Activated T-helper 2 cell treated with anti-CD3 and anti-CD28 coated beads, Interferon-gamma antibody, Interleukin-2, Interleukin-4, amounts not matched to agents 10 μg/mL and 5 μg/mL and 100 μg/mL, durations not matched to agents 14 hours and 24 hours and 36 hours (primary cell): ENCODE results near the gene POLR2A. TPM values are rescaled to one million over a fixed set of nuclear protein-coding genes. Genes with fewer than 3 reads are reported as not detected.
A peak's percentile ranks its signal among the peaks of the same experiment; 100 is the strongest.

Experiments
- DNase-seq: peaks from one replicate; pipeline ENCODE4 v3.0.0; 2021; ENCODE audit warnings: low spot score
- H3K27ac Mint-ChIP-seq: one replicate; pipeline ENCODE4 v1.8.0; 2021; ENCODE audit warnings: mixed read lengths
- H3K27me3 Mint-ChIP-seq: one replicate; pipeline ENCODE4 v1.8.0; 2021; ENCODE audit warnings: low read depth, mixed read lengths
- H3K36me3 Mint-ChIP-seq: one replicate; pipeline ENCODE4 v1.8.0; 2021; ENCODE audit warnings: low read depth, mixed read lengths
- H3K4me1 Mint-ChIP-seq: one replicate; pipeline ENCODE4 v1.8.0; 2021; ENCODE audit warnings: low read depth, mixed read lengths
- H3K4me3 Mint-ChIP-seq: one replicate; pipeline ENCODE4 v1.8.0; 2021; ENCODE audit warnings: low read depth, mild to moderate bottlenecking, moderate library complexity, mixed read lengths
- H3K9me3 Mint-ChIP-seq: one replicate; pipeline ENCODE4 v1.8.0; 2021; ENCODE audit warnings: mixed read lengths
- intact Hi-C: fragments of 100-400 bp; cut with micrococcal nuclease; formaldehyde crosslinking; loops from one replicate; pipeline ENCODE4 v1.15.1; 2023
- total RNA-seq: library from RNA; stranded (reverse); gene quantifications from 2 replicates; pipeline ENCODE4 v1.2.3, GENCODE V29; 2022

POLR2A gene
- total RNA-seq, 1 donor from 2014 or later, result 247 TPM

DNA sequence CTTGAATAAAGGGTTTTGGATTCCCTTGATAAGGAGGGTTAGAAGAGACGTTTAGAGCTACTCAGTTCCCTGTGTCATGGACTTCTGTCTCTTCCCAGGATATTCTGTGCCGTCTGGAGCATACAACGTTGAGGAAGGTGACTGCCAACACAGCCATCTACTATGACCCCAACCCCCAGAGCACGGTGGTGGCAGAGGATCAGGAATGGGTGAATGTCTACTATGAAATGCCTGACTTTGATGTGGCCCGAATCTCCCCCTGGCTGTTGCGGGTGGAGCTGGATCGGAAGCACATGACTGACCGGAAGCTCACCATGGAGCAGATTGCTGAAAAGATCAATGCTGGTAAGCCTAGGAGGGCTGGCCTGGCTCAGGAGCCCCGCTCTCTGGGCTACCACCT is 24.7 kb downstream of the POLR2A start:
- no peaks in the 10 kb centered on the region for H3K9me3 Mint-ChIP-seq
- H3K27me3 Mint-ChIP-seq, result no peaks in the 10 kb centered on the region
- peaks cover 5% of the 10 kb centered on the region for H3K4me1 Mint-ChIP-seq
- no peak overlapping the region for H3K4me3 Mint-ChIP-seq
- peaks cover 90% of the 10 kb centered on the region for H3K36me3 Mint-ChIP-seq
- intact Hi-C loops, result no loop called here
- no peak for DNase-seq
- H3K27ac Mint-ChIP-seq, result no peak overlapping the region

DNA sequence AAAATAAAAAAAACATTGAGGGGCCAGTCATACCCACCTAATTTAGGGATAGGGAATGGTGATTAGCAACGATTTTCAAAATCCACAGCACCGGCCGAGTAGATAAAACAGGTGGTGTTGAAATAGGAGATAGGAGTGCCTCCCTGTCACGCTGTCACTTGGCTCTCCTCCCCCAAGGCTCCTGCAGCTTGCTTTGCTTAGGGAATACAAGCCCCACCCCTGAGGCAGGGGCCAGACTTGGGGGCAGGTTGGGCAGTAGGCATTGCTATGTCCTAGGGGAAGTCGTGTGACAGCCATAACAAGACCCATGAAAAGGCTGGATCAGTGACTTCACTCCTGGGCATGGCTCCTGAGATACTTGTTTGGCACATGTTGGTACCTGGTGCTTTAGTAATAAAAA is 25.8 kb downstream of the POLR2A start:
- no peak overlapping the region for H3K27ac Mint-ChIP-seq
- no peak for DNase-seq
- H3K36me3 Mint-ChIP-seq, result peaks cover 90% of the 10 kb centered on the region

DNA sequence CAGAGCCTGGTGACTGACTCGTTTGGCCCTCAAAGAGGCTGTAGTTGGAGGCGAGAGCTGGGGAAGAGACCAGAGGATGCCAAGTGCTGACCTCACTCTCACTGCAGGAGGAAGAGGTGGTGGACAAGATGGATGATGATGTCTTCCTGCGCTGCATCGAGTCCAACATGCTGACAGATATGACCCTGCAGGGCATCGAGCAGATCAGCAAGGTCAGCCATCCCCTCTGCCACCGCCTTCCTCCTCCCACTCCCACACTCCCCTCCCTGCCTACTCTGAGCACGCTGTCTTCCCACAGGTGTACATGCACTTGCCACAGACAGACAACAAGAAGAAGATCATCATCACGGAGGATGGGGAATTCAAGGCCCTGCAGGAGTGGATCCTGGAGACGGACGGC is 26.9 kb downstream of the POLR2A start:
- H3K27me3 Mint-ChIP-seq, result no peaks in the 10 kb centered on the region
- peaks cover 5% of the 10 kb centered on the region for H3K4me1 Mint-ChIP-seq
- no peak for DNase-seq
- H3K27ac Mint-ChIP-seq, result no peak overlapping the region
- intact Hi-C loops, result no loop called here
- no peak overlapping the region for H3K4me3 Mint-ChIP-seq
- no peaks in the 10 kb centered on the region for H3K9me3 Mint-ChIP-seq
- H3K36me3 Mint-ChIP-seq, result peaks cover 84% of the 10 kb centered on the region

More for the DNA sequence above, 25.8 kb downstream of the POLR2A start:
- Mint-ChIP-seq H3K27me3 (no peaks in the 10 kb centered on the region), H3K4me1 (peaks cover 5% of the 10 kb centered on the region), H3K9me3 (no peaks in the 10 kb centered on the region), H3K4me3 (no peak overlapping the region)
- intact Hi-C loops, result no loop called here

DNA sequence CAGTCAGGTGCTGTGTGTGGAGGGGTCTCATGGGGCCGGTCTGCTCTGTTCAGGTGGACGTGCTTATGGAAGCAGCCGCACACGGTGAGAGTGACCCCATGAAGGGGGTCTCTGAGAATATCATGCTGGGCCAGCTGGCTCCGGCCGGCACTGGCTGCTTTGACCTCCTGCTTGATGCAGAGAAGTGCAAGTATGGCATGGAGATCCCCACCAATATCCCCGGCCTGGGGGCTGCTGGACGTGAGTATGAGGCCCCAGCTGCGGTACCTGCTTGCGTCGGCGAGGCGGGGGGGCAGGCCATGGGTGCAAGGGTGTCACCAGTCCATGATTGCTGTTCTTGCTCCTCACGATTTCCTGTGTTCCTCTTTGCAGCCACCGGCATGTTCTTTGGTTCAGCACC is 27.9 kb downstream of the POLR2A start:
- no peak for DNase-seq
- H3K27me3 Mint-ChIP-seq, result no peaks in the 10 kb centered on the region
- no peaks in the 10 kb centered on the region for H3K9me3 Mint-ChIP-seq
- intact Hi-C loops, result no loop called here
- H3K4me3 Mint-ChIP-seq, result no peak overlapping the region
- peaks cover 77% of the 10 kb centered on the region for H3K36me3 Mint-ChIP-seq
- peaks cover 5% of the 10 kb centered on the region for H3K4me1 Mint-ChIP-seq
- no peak overlapping the region for H3K27ac Mint-ChIP-seq

DNA sequence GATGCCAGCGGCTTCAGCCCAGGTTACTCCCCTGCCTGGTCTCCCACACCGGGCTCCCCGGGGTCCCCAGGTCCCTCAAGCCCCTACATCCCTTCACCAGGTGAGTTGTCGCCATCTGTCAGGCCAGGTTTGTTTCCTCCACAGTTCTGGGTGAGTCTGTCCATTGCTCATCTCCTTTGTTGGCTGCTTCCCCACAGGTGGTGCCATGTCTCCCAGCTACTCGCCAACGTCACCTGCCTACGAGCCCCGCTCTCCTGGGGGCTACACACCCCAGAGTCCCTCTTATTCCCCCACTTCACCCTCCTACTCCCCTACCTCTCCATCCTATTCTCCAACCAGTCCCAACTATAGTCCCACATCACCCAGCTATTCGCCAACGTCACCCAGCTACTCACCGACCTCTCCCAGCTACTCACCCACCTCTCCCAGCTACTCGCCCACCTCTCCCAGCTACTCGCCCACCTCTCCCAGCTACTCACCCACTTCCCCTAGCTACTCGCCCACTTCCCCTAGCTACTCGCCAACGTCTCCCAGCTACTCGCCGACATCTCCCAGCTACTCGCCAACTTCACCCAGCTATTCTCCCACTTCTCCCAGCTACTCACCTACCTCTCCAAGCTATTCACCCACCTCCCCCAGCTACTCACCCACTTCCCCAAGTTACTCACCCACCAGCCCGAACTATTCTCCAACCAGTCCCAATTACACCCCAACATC is 28.8 kb downstream of the POLR2A start:
- H3K9me3 Mint-ChIP-seq, result no peaks in the 10 kb centered on the region
- peaks cover 69% of the 10 kb centered on the region for H3K36me3 Mint-ChIP-seq
- H3K4me3 Mint-ChIP-seq, result no peak overlapping the region
- H3K27me3 Mint-ChIP-seq, result no peaks in the 10 kb centered on the region
- H3K4me1 Mint-ChIP-seq, result peaks cover 5% of the 10 kb centered on the region
- no peak for DNase-seq
- intact Hi-C loops, result no loop called here
- no peak overlapping the region for H3K27ac Mint-ChIP-seq

DNA sequence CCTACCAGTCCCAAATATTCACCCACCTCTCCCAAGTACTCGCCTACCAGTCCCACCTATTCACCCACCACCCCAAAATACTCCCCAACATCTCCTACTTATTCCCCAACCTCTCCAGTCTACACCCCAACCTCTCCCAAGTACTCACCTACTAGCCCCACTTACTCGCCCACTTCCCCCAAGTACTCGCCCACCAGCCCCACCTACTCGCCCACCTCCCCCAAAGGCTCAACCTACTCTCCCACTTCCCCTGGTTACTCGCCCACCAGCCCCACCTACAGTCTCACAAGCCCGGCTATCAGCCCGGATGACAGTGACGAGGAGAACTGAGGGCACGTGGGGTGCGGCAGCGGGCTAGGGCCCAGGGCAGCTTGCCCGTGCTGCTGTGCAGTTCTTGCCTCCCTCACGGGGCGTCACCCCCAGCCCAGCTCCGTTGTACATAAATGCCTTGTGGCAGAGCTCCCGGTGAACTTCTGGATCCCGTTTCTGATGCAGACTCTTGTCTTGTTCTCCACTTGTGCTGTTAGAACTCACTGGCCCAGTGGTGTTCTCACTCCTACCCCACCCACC is 29.8 kb downstream of the POLR2A start:
- Mint-ChIP-seq H3K27ac (peak overlapping the region; percentile 25), H3K4me3 (no peak overlapping the region), H3K4me1 (peaks cover 5% of the 10 kb centered on the region), H3K9me3 (no peaks in the 10 kb centered on the region), H3K27me3 (no peaks in the 10 kb centered on the region), H3K36me3 (peaks cover 60% of the 10 kb centered on the region)
- intact Hi-C loops, result loop anchor here (1.0 kb wide), 1 partner anchor 47 kb away; the partner anchor contains the start of gene SENP3
- no peak for DNase-seq

DNA sequence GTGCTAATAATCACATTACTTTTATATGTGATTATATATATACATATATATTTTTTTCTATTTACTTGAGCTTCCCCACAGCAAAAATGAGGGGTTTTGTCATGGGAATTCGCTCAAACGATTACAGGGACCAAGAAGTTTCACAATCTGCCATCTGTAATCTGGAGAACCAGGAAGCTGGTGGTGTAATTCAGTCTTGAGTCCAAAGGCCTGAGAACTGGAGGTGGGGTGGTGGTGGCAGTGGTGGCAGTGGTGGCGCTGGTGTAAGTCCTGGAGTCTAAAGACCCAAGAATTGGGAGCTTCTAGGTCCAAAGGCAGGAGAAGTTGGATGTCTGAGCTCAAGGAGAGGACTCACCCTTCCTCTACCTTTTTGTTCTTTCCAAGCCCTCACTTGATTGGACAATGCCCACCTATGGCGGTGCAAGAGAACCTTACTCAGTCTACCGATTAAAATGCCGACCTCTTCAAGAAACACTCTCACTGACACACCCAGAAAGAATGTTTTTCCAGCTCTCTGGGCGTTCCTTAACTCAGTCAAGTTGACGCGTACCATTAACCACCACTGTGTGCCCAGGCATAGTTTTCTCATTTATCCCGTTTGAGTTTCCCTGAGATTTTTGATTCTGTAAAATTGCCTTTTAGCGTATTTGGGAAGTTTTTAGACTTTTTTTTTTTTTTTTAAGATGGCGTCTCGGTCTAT is 31.9 kb downstream of the POLR2A start:
- no peak overlapping the region for H3K4me3 Mint-ChIP-seq
- H3K27me3 Mint-ChIP-seq, result no peaks in the 10 kb centered on the region
- intact Hi-C loops, result no loop called here
- peaks cover 5% of the 10 kb centered on the region for H3K4me1 Mint-ChIP-seq
- no peak for DNase-seq
- no peaks in the 10 kb centered on the region for H3K9me3 Mint-ChIP-seq
- H3K27ac Mint-ChIP-seq, result no peak overlapping the region
- H3K36me3 Mint-ChIP-seq, result peaks cover 40% of the 10 kb centered on the region

DNA sequence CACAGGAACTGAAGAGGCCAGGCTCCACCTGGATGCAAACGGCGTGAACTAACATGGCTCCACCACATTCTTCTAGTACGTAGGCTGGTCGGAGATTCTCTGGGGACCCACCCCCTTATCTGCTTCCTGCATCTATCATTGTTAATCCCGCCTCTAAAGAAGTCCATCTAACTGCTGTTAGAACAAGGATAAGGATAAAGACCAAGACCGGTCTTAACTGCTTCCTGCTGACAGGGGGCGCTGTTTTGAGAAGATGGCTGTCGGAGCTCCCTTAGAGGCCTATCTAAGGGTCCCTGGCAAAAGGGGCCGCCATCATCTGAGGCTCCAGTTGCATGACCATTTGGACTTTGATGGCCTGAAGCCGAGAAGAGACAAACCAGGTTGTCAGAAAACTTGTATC is 38.9 kb downstream of the POLR2A start:
- intact Hi-C loops, result loop anchor here (2.0 kb wide), 1 partner anchor 38 kb away; the partner anchor contains the start of gene SENP3
- peaks cover 13% of the 10 kb centered on the region for H3K9me3 Mint-ChIP-seq
- H3K4me3 Mint-ChIP-seq, result no peak overlapping the region
- H3K36me3 Mint-ChIP-seq, result peaks cover 3% of the 10 kb centered on the region
- H3K27me3 Mint-ChIP-seq, result no peaks in the 10 kb centered on the region
- DNase-seq, result peak; percentile 26
- peaks cover 6% of the 10 kb centered on the region for H3K4me1 Mint-ChIP-seq
- H3K27ac Mint-ChIP-seq, result no peak overlapping the region

DNA sequence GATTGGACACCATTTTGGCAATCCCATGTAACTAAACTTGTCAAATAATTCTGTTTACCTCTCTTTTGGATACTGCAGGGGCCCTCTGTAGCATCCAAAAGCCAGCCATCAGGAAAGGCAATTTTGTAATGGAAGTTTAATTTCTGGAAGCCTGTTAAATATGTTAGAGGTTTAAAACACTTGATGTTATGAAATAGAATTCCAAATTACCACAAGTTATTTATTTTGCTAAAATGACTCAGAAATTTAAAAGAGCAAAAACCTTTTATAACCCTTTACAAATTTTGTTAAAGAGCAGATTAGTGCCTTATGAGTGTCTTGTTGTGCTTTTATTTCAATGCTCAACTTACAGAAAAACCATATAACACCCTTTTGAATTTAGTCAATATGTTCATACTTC is 44.7 kb downstream of the POLR2A start:
- Mint-ChIP-seq H3K4me1 (no peaks in the 10 kb centered on the region), H3K27me3 (peaks cover 2% of the 10 kb centered on the region), H3K36me3 (peaks cover 3% of the 10 kb centered on the region), H3K27ac (no peak overlapping the region), H3K9me3 (peaks cover 27% of the 10 kb centered on the region), H3K4me3 (no peak overlapping the region)
- intact Hi-C loops, result no loop called here
- DNase-seq, result no peak

DNA sequence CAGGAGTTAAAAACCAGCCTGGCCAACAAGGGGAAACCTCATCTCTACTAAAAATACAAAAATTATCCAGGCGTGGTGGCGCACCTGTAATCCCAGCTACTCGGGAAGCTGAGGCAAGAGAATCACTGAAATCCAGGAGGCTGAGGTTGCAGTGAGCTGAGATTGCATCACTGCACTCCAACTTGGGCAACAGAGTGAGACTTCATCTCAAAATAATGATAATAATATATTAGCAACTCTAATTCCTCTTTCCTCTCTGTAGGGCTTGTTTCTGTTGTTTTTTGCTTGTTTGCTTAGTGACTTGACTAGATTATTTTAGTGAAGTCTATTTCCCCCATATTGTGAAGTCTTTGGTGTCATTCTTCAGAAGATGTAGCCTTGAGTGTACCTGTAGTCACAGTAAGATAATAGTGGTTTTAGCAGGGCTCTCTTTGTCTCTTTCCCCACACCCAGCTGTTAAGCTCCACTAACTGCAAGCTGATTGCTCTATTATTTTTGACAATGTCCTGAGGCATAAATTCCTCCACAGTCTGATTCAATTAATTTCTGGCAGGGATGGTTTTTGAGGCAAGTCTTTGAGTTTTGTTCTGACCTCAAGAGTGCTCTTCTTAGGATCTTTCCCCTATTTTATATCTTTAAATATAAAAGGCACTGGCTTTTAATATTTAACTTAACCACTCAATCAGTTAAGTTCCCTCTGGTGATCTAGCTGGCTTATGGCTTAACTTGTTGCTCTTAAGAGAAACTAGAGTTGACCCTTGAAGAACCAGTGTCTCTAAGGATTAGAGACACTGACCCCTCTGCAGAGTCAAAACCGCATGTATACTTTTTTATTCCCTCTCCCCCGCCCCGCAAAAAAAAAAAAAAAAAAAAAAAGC is 46.1 kb downstream of the POLR2A start:
- intact Hi-C loops, result no loop called here
- H3K4me1 Mint-ChIP-seq, result no peaks in the 10 kb centered on the region
- peaks cover 3% of the 10 kb centered on the region for H3K36me3 Mint-ChIP-seq
- no peak overlapping the region for H3K27ac Mint-ChIP-seq
- H3K4me3 Mint-ChIP-seq, result no peak overlapping the region
- DNase-seq, result no peak
- peaks cover 5% of the 10 kb centered on the region for H3K27me3 Mint-ChIP-seq
- H3K9me3 Mint-ChIP-seq, result peaks cover 27% of the 10 kb centered on the region

DNA sequence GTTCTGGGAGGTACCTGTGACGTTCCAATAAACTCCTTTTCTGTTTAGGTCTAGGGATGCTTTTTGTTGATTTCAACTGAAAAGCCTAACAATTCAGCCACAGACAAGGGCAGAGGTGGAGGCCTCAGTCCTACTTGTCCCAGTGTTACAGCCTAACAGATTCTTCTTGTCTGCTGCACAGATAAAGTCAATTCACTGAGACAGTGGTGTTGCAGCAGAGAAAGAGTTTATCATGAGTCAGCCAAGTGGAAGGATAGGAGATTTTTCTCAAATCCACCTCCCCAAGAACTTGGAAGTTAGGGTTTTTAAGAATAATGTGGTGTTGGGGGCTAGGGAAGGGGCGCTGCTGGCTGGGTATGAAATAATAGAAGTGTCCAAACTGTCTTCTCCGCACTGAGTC is 53.9 kb downstream of the POLR2A start:
- H3K27me3 Mint-ChIP-seq, result peaks cover 10% of the 10 kb centered on the region
- no peak overlapping the region for H3K27ac Mint-ChIP-seq
- DNase-seq, result no peak
- H3K9me3 Mint-ChIP-seq, result peaks cover 17% of the 10 kb centered on the region
- intact Hi-C loops, result no loop called here
- no peaks in the 10 kb centered on the region for H3K4me1 Mint-ChIP-seq
- H3K36me3 Mint-ChIP-seq, result no peaks in the 10 kb centered on the region
- H3K4me3 Mint-ChIP-seq, result no peak overlapping the region

DNA sequence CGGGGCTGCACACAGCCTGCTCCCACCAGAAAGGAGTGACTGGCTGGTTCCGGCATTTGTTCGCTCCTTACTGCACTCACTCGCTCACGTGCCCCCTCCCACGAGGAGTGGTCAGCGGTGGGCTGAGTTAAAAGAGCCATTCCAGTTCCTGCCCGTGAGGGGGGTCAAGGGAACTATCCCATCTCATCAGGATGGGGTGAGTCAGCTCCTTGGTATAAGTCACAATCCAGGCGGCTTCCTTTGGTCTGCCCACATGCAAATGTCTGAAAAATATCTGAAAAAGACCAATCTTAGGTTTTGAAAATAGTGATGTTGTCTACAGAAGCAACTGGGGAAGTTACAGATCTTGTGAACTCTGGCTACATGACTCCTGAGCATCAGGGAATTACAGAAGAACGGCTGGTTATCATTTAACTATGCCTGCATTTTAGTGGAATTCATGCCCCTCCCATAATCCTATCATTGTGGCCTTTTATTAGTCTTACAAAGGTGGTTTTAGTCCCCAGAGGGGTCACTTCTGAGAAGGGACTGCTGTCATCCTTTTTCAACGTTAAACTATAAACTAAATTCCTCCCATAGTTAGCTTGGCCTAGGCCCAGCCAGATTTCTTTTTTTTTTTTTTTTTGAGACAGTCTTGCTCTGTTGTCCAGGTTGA is 54.9 kb downstream of the POLR2A start:
- H3K4me3 Mint-ChIP-seq, result no peak overlapping the region
- H3K27ac Mint-ChIP-seq, result no peak overlapping the region
- DNase-seq, result no peak
- peaks cover 17% of the 10 kb centered on the region for H3K27me3 Mint-ChIP-seq
- peaks cover 17% of the 10 kb centered on the region for H3K9me3 Mint-ChIP-seq
- H3K36me3 Mint-ChIP-seq, result no peaks in the 10 kb centered on the region
- H3K4me1 Mint-ChIP-seq, result no peaks in the 10 kb centered on the region
- intact Hi-C loops, result no loop called here
